Kidney (tissue), 14 donors: Measurements from ENCODE around the gene SNAP29. TPM values are rescaled to one million over a fixed set of nuclear protein-coding genes. Genes with fewer than 3 reads are reported as not detected.
"Not testable (repeated sequence)": the region's sequence is repeated elsewhere in the genome, so short reads cannot be mapped to it uniquely, and the experiment has no call there.

ENCODE experiments used
- DNase-seq, 5 donors: peaks; one replicate each; pipeline ENCODE4 v3.0.0-alpha.2; 2013 to 2020
- FAIRE-seq: peaks from 2 replicates; lab custom pipeline; 2012; peaks lifted over from hg19 to GRCh38; lab: Jason Lieb, UNC
- H3K27ac ChIP-seq, 2 donors: one replicate each; pipeline ENCODE4 v1.7.0; 2013; ENCODE audit warnings: low read depth in 2 of 2, low read length in 2 of 2, inconsistent platforms in 1 of 2
- H3K27me3 ChIP-seq: one replicate; pipeline ENCODE4 v1.7.1; 2013; ENCODE audit warnings: low read length, inconsistent platforms; ENCODE audit not compliant: control insufficient read depth, insufficient read depth
- H3K36me3 ChIP-seq, 3 donors: one replicate each; pipeline versions ENCODE4 v1.7.0 to v1.7.1; 2013; ENCODE audit warnings: low read length in 3 of 3, control low read depth in 1 of 3, inconsistent platforms in 1 of 3; ENCODE audit not compliant: insufficient read depth in 3 of 3, control insufficient read depth in 2 of 3
- H3K4me1 ChIP-seq, 3 donors: one replicate each; pipeline versions ENCODE4 v1.7.0 to v1.7.1; 2013; ENCODE audit warnings: low read length in 3 of 3, inconsistent platforms in 1 of 3, low read depth in 1 of 3; ENCODE audit not compliant: control insufficient read depth in 2 of 3, insufficient read depth in 2 of 3
- H3K4me3 ChIP-seq, 3 donors: one replicate each; pipeline versions ENCODE4 v1.7.0 to v1.8.1; 2013; ENCODE audit warnings: low read length in 3 of 3, control low read depth in 1 of 3, inconsistent platforms in 1 of 3
- H3K9ac ChIP-seq, 3 donors: one replicate each; pipeline versions ENCODE4 v1.7.0 to v1.7.1; 2013; ENCODE audit warnings: low read length in 3 of 3, control low read depth in 1 of 3, inconsistent platforms in 1 of 3
- H3K9me3 ChIP-seq, 3 donors: one replicate each; pipeline versions ENCODE4 v1.7.0 to v1.7.1; 2013; ENCODE audit warnings: low read length in 3 of 3, control low read depth in 1 of 3, inconsistent platforms in 1 of 3; ENCODE audit not compliant: control insufficient read depth in 2 of 3, insufficient read depth in 1 of 3
- CTCF ChIP-seq: IDR thresholded peaks from 3 replicates; pipeline ENCODE4 v1.5.1; 2012; ENCODE audit warnings: mild to moderate bottlenecking, moderate library complexity, borderline replicate concordance; ENCODE audit not compliant: insufficient read depth; ENCODE audit errors: extremely low read depth
- intact Hi-C: fragments of 100-400 bp; cut with DNase I; formaldehyde crosslinking; loops from one replicate; pipeline ENCODE4 v1.11.1; 2022
- polyA plus RNA-seq: library from polyadenylated mRNA; stranded (reverse); fragments of 350-450 nt; fragmentation: Illumina TruSeq; extraction: RNeasy Lipid Tissue Mini Kit (QIAGEN cat#74804); gene quantifications from one replicate; pipeline ENCODE4 v1.2.3, GENCODE V29; 2014; ENCODE audit warnings: low read depth, low replicate concordance; ENCODE audit not compliant: insufficient read depth
- total RNA-seq: library from RNA; stranded (reverse); fragmentation: NEBNext Ultra II Directional; extraction: Animal tissue kit (Norgen Biotek cat#: 25700); gene quantifications from one replicate; pipeline ENCODE4 v1.2.1, GENCODE V29; 2021
- donor health status: control.
- donor health status: control.
- donor health status: control.
- donor health status: control.
- donor health status: control.
- donor health status: DM: yes; HTN: yes; CAD: no.
- donor health status: Normal renal cell carcinoma (clear cell type).

The SNAP29 gene
- total and polyA plus RNA-seq, 2 donors from 2014 or later = 25.4 to 26.8 TPM

- H3K4me1 ChIP-seq = no peaks in the 10 kb centered on the region
- no peak for FAIRE-seq
Measured at GRCh38 chr22:20927940-20928572, 69.2 kb downstream of the SNAP29 start.

GRCh38 chr22:20928573-20928967 lies 69.8 kb downstream of the SNAP29 start:
- Histone ChIP-seq H3K4me3 (no peak overlapping the region), H3K9ac (no peak overlapping the region), H3K36me3 (no peaks in the 10 kb centered on the region), H3K27ac (no peak overlapping the region), H3K9me3 (no peaks in the 10 kb centered on the region), H3K27me3 (no peaks in the 10 kb centered on the region), H3K4me1 (no peaks in the 10 kb centered on the region)
- DNase-seq (no peak), FAIRE-seq (no peak)
- intact Hi-C loops = no loop called here
- TF ChIP-seq CTCF = no peak

More at GRCh38 chr22:20927940-20928572, 69.2 kb downstream of the SNAP29 start:
- intact Hi-C loops = no loop called here
- Histone ChIP-seq H3K9me3 (no peaks in the 10 kb centered on the region), H3K27me3 (no peaks in the 10 kb centered on the region), H3K36me3 (no peaks in the 10 kb centered on the region), H3K27ac (no peak overlapping the region), H3K4me3 (no peak overlapping the region), H3K9ac (no peak overlapping the region)
- no peak for DNase-seq
- TF ChIP-seq CTCF = no peak

- Histone ChIP-seq H3K4me1 (no peaks in the 10 kb centered on the region), H3K27ac (no peak overlapping the region), H3K36me3 (peaks cover 5% of the 10 kb centered on the region in 3 donors), H3K9me3 (no peaks in the 10 kb centered on the region), H3K9ac (no peak overlapping the region), H3K4me3 (no peak overlapping the region), H3K27me3 (no peaks in the 10 kb centered on the region)
- intact Hi-C loops = no loop called here
- FAIRE-seq (no peak), DNase-seq (no peak)
- TF ChIP-seq CTCF = no peak
Measured at GRCh38 chr22:20930004-20930403, 71.2 kb downstream of the SNAP29 start.

- H3K27ac ChIP-seq, H3K36me3 ChIP-seq, H3K27me3 ChIP-seq, H3K9ac ChIP-seq, intact Hi-C loops, H3K9me3 ChIP-seq, DNase-seq, H3K4me3 ChIP-seq, FAIRE-seq, H3K4me1 ChIP-seq: not testable (repeated sequence)
Measured at GRCh38 chr22:20930435-20930834, 71.6 kb downstream of the SNAP29 start.
